ENCODE results near the gene EVI2B.
"Not testable (repeated sequence)": the region's sequence is repeated elsewhere in the genome, so short reads cannot be mapped to it uniquely, and the experiment has no call there.

EVI2B gene, protein sequence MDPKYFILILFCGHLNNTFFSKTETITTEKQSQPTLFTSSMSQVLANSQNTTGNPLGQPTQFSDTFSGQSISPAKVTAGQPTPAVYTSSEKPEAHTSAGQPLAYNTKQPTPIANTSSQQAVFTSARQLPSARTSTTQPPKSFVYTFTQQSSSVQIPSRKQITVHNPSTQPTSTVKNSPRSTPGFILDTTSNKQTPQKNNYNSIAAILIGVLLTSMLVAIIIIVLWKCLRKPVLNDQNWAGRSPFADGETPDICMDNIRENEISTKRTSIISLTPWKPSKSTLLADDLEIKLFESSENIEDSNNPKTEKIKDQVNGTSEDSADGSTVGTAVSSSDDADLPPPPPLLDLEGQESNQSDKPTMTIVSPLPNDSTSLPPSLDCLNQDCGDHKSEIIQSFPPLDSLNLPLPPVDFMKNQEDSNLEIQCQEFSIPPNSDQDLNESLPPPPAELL

DNA sequence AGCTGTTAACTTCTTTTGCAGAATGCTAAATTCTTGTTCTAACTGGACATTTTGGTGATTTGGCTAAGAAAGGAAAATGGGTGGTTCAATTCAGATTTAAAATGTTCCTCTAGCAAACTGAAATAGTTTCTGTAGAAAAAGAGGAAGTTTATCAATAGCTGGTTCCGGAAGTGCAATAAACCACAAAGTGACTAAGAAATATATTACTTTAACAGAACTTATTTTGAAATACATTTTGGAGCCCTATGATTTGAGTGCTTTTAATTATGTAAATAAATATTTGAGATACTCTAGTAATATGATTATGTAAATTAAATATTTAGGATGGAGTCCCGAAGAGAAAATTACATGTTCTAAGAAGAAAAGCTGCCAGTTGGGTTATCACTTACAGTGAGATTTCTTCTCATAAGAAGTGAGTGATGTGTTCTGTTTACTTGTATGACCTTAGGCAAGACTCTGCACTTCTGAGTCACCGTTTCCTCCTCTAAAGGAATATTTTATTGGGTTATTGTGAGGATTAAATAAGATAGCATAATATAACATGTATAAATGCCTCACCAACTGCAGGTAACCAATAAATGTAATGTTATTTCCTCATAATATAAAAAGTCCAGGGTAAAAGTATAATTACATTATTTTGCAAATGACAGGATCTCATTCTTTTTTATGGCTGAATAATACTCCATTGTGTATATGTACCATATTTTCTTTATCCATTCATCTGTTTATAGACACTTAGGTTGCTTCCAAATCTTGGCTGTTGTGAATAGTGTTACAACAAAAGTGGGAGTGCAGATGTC is at the start of gene EVI2B:
Gene EVI2B (minus strand): TSS at position 73 of the 800 bp plus-strand sequence. CDS start 8,445 bp downstream, outside the sequence.
- peak; percentile 9 for DNase-seq (ENCODE audit: low spot score)

DNA sequence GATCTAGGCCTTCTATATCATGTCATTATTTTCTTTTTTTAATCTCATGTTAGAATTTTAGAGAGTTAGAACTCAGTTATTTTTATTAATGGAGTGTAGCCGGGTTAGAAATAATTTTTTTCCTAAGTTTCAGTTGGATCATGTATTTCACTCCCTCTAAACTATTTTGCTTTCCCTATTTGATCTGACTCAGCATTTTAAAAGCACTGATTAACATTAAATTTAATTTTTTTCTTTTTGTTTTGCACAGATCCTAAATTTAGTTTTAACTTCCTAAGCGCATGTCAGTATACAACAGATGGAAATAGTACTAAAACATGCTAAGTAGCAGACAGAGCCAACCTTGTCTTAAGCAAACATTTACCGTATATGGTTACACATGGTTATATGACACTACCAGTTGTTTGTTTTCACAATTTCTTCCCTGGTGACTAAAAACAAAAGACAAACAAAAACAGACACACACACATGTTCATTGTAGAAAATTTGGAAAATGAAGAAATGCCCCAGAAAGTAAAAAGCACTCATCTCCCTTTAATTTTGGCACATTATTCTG is 44.1 kb upstream of the EVI2B start:
- DNase-seq (ENCODE audit: low spot score), result no peak

DNA sequence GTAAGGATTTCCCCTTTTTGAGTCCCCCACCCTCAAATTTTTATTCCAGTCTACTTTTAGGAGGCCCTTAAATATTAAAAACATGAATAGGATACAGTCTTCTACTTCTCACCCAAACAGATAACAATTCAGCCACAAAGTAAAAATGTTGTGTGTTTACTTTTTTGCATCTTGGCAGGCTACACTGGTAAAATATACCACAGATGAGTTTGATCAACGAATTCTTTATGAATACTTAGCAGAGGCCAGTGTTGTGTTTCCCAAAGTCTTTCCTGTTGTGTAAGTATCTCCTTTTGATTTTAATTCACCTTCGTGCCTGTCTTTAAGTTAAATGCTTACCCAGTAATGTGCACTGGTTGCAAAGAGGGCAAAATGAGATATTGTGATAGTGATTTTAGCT is 43.2 kb upstream of the EVI2B start:
- DNase-seq (ENCODE audit: low spot score), result no peak

DNA sequence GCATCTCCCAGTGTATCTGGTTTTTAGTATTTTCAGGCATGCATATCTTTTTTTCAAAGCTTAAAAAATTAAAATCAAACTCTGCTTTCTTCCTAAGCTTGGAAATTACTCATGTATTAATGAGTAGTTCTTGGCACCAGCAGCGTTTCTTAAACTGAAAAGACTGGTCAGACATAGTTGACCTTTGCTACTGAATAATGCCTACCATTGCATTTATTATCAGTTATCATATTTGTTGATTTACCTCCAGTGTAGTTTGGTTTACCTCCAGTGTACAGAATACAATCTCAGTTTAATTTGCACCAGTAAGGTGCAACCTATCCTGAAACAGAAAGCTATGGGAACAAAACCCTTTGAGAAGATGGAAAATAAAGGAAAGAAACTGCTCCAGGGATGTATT is 42.1 kb upstream of the EVI2B start:
- DNase-seq (ENCODE audit: low spot score), result no peak

DNA sequence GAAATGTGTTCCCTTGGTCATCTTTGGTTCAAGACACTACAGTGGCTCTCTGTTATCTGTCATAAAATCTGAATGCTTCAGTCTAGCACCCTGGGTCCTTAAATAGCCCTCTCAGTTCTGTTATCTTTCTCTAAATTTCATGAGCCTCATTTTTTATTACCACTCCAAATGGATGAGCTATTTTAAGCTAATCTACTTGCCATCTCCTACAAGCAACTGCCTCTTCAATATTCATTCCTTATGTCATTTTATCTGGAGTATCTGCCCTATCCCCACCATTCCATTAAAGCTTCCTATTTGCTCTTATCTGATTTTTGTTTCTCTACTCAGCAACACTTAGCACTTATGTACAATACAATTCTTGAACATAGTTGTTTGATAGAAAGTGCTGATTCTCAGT is 35.6 kb upstream of the EVI2B start:
- DNase-seq (ENCODE audit: low spot score), result no peak

DNA sequence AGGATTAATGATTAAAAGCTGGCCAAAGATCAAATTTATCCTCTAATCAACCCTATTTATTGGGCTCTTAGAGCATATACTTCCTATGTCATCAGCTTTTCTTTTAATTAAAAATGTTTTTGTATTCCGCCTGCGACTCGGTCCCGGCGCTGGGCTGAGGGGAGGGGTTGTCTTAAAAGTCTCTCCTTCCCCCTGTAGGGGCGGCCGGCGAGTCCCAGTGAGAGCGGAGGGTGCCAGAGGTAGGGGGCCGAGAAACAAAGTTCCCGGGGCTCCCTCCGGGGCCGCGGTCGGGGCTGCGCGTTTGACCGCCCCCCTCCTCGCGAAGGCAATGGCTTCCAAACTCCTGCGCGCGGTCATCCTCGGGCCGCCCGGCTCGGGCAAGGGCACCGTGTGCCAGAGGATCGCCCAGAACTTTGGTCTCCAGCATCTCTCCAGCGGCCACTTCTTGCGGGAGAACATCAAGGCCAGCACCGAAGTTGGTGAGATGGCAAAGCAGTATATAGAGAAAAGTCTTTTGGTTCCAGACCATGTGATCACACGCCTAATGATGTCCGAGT is 31.4 kb upstream of the EVI2B start:
- DNase-seq (ENCODE audit: low spot score), result not testable (repeated sequence)

DNA sequence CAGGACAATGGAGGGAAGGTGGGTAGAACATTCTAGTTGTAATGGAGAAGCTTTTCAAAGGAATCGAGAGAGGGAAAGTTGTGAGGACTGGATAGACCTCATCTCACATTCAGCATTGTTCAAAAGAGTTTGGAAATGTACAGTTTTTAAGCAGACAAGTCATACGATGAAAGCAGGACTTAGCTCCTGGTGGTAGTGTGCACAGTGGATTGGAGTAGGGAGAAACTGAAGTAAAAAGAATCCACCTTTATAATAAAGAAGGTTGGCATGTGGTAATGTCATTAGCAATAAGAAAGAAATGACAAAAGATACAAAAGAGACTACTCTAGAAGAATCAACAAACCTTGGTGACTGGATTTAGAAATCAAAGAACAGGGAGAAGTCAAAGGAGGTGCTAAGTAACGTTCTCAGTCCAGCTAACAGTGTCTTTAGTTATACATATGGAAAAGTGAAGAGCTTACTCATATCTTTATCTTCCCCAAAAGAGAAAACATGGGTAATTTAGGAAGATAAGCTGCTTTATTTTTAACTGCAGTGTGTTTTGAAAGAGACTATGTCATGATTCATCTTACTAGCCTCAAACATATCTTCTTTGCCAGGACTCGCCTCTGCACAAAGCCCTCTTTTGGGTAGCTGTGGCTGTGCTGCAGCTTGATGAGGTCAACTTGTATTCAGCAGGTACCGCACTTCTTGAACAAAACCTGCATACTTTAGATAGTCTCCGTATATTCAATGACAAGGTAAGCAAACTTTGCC is 26.2 kb upstream of the EVI2B start:
- peak; percentile 67 for DNase-seq (ENCODE audit: low spot score)

DNA sequence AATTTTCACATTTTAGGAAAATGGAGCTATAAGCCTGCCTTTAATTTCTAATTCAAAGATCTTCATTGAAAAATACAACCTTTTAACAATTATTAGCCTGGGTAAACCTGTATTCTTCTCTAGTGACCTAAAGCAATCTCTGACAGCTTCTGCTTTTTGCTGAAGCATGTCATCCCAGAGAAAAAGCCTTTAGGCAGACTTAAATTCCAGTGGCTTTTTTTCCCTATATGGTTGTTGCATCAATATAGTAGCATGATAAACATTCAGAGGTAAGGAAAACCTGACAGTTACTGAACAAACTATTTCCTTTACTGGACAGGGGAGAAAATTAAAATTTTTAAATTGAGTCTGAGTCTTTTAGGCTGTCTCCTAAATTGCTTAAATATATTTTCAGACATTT is 15.4 kb upstream of the EVI2B start:
- no peak for DNase-seq (ENCODE audit: low spot score)

DNA sequence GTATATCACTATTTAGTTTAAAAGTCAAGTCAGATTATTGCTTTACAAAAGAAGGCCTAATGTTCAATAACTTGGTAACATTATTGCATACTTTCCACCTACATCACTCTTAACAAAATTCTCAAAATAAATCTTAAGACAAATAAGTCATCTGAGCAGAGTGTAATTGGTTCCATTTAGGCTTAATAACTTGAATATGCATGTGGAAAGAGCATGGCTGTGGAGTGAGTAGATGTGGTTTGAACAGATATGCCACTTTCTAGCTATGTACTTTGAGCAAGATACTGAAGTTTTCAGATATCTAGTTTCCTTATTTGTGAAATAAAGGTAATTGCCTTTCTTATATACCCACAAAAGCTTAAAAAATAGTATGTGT is 14.3 kb upstream of the EVI2B start:
- DNase-seq (ENCODE audit: low spot score), result peak; percentile 17

DNA sequence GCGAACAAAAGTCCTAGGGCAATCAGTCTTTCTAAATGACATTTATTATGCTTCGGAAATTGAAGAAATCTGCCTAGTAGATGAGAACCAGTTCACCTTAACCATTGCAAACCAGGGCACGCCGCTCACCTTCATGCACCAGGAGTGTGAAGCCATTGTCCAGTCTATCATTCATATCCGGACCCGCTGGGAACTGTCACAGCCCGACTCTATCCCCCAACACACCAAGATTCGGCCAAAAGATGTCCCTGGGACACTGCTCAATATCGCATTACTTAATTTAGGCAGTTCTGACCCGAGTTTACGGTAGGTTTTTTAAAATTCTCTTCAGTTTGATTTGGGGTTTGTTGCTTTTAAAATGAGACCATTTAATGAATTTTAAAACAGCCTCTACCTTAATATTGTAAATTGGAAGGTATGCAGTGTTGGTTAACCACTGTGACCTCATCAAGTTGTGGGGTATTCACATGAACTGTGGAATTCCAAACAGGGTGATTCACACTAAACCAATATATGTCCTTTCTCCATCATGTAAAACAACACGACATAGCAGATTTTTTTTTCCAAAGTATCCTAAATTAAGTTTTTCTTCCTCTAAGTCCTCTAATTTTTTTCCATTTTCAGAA is 13.8 kb upstream of the EVI2B start:
- DNase-seq (ENCODE audit: low spot score), result peak; percentile 66

DNA sequence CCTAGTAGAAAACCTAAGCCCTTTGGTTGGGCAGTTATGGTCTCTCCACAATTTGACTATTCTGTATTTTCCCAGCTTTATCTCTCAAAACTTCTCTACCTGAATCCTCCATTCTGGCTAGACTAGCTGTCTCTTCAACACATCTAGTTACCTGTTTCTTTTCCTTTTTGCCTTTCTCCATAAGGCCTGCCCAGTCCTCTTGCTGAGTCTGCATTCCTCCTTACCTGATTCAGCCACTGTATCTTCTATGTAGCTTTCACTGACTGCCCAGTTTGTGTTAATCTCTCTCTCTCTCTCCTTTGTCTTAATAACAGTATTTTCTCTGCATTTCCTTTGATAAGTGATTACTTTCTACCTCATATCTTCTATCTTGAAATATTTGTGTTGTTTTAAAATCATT is 9.7 kb upstream of the EVI2B start:
- DNase-seq (ENCODE audit: low spot score), result no peak

DNA sequence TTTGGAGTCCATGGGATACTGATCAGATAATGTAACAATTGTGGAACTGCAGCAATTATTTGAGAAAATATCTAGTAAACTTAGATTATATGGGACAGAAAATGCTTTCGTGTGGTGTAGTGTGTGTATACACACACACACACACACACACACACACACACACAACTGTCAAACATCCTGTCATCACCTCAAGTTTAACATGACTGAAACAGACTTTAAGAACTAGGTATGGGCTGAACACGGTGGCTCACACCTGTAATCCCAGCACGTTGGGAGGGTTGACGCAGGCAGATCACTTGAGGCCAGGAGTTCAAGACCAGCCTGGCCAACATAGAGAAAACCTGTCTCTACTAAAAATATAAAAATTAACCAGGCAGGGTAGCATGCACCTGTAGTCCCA is 8.1 kb upstream of the EVI2B start:
- no peak for DNase-seq (ENCODE audit: low spot score)

DNA sequence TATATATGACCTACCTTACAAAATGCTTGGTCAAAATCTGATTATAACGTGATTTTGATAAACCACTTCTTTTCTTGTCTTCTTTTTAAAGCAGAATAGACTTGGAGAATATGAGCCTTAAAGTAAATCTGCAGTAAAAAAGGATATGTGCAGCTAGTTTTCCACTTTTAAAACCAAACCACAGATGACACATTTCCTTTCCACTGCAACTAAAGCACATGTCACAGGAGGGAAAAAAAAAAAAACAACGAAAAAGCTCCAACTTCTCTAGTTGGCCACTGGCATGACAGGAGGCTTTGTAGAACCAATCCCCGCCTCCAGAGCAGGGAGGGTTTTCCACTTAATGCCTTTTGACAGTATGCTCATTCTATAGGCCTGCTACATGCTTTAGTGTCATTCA is 7.6 kb upstream of the EVI2B start, which contains the start of gene EVI2A:
Gene EVI2A (minus strand): TSS at position 142 of the 400 bp plus-strand sequence. CDS start 2,609 bp downstream, outside the sequence.
- peak; percentile 68 for DNase-seq (ENCODE audit: low spot score)

DNA sequence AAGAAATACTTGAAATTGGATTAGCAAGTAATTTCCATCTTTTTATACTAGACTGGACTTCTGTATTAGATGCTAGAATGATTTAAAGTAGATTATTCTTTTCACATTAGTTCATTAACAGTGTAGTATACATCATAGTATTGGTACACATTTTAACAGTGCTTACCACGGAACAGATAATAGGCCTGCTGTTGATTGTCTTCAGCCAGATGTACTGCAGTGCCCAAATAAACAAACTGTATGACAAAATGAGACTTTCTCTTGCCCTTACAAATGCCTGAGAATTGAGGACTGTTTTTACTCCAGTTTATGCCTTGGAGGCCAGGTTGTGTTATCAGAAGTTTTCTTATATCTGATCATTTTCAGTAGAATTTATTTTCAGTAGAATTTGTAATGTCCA is 6.9 kb upstream of the EVI2B start:
- DNase-seq (ENCODE audit: low spot score), result no peak

DNA sequence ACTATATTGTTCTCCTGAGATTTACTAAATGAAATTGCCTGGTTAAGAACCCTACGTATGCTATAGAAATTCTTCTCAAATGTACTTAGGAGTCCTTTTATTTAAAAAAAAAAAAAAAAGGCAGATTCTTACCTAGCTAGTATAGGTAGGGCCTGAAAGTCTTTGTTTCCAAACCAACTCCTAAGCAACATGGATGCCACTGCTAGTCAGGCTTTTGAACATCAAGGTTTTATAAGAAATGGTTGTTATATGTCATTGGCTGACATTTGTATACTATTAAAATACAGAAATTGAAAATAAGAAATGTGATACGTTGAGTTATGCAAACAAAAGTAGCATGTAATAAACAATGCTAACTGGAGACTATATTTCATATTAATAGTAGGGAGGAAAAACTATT is 6.4 kb upstream of the EVI2B start:
- no peak for DNase-seq (ENCODE audit: low spot score)

DNA sequence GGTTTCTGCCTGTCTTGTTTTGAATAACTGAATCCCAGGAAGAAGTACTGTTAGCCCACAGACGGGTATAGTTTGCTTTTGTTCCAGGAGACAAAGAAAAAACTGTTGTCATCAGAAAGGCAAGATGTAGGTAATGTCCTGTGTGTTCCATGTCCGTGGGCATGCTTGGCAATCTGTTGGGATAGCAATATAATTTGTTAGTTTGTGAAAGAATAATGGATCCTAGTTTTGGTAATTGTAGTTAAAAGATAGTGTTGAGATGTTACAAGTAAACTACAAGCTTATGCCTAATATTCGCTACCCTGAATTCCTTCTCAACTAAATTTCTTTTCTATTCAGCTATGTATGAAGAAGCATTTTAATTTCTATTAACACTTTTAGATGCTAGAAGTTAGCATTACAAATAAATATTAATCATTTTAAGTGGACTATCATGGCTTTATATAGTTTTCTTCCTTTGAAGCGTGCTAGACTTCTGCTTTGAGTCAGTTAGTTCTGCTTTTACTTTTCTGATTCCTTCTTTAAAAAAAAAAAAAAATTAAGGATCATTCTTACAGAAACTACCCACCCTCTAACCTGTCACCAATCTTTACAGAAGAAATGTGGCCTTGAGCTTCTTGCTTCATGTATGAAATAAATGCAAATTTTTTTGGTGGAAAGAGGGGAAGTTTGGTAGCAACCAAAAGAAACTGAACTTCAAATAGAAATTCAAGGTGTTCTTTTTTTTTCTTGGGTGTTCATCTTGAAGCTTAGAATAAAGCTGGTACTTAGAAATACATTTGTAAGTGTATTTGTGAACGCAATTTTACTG is 5.2 kb upstream of the EVI2B start:
- DNase-seq (ENCODE audit: low spot score), result no peak

DNA sequence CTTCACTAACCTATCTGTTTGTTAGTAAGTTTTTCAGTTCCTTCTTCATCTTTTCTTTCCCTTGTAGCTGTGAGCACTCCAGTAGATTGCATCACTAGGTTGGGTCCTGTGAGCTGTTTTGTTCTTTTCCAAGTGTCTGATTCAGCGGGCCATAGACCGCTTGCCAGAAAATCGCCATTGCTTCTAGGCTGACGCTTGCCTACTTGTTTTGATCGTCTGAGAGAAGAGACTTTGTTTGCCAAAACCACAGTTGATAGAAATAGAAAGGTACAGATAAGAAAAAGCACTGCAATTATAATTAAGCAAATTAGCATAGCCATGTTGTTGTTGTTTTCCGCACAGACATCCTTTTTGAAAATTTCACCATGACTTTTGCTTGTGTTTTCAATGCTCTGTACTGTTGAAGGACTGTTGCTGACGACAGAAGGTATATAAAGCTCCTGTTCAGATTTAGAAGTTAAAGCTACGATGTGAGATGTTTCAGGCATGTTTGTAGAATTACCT is 4.5 kb upstream of the EVI2B start:
- peak; percentile 76 for DNase-seq (ENCODE audit: low spot score)

DNA sequence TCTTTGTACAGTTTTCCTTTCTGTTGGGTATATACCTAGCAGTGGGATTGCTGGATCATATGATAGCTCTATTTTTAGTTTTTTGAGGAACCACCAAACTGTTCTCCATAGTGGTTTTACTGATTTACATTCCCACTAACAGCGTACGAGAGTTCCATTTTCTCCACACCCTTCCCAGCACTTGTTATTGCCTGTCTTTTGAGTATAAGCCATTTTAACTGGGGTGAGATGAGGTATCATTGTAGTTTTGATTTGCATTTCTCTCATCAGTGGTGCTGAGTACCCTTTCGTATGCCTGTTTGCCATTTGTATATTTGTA is 887 bp upstream of the EVI2B start:
- no peak for DNase-seq (ENCODE audit: low spot score)

DNA sequence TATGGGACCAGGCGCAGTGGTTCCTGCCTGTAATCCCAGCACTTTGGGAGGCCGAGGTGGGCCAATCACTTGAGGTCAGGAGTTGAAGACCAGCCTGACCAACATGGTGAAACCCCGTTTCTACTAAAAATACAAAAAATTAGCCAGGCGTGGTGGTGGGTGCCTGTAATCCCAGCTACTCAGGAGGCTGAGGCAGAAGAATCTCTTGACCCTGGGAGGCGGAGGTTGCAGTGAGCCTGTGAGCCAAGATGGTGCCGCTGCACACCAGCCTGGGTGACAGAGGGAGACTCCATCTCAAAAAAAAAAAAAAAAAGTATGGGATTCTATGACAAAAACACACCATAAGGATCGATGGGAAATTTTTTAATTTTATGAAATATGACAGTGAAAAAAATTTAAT is 1.6 kb downstream of the EVI2B start:
- DNase-seq (ENCODE audit: low spot score), result not testable (repeated sequence)

DNA sequence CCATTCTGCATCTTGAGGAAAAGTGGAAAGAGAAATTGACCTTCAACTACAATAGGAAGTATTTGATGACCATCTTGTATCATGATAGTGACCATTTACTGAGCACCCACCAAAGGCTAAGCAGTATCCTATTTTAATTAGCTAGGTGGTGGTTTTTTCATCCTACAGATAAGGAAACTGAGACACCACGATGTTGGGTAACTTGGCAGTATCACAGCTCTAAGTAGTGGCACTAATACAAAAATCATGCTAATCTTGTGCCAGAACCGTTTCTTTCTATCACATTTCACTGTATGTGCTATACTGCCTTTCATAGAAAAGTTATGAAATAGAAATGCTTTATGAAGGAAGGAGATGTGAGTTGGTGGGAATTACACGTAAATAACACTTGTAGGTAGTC is 2.3 kb downstream of the EVI2B start:
- DNase-seq (ENCODE audit: low spot score), result no peak

Data from AG20443 (cell line).